Measurements from ENCODE around the gene CUL9. TPM values are rescaled to one million over a fixed set of nuclear protein-coding genes. Genes with fewer than 3 reads are reported as not detected.

CUL9 gene
- total RNA-seq, 1 experiment from 2014 or later = 15.7 TPM

DNA sequence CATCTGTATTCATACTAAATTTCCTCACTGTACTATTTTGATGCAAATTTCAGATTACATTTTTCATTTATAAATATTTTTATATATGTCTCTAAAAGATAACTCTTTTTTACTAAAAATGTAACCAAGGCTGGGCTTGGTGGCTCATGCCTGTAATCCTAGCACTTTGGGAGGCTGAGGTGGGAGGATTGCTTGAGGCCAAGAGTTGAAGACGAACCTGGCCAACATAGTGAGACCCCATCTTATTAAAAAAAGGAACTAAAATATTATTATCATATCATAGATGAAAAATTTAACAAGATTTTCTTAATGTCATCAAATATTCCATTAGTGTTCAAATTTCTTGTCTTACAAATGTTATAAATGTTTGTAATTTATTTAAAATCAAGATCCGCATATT is 53.8 kb downstream of the CUL9 start:
- Histone ChIP-seq H3K9me3 (replicated peaks) (peaks cover 4% of the 10 kb centered on the region; the same call in 1 of the 2 replicates), H3K36me3 (no peaks in the 10 kb centered on the region), H3K27ac (no peak overlapping the region), H3K4me3 (no peak overlapping the region), H3K4me1 (replicated peaks) (no peaks in the 10 kb centered on the region), H3K27me3 (replicated peaks) (peaks cover 31% of the 10 kb centered on the region)
- no peak for DNase-seq (ENCODE audit: low read depth in 1 of 2, low spot score in 2 of 2)

- Histone ChIP-seq H3K36me3 (no peaks in the 10 kb centered on the region), H3K27ac (no peak overlapping the region), H3K9me3 (replicated peaks) (peaks cover 4% of the 10 kb centered on the region; the same call in 1 of the 2 replicates), H3K4me1 (replicated peaks) (no peaks in the 10 kb centered on the region), H3K27me3 (replicated peaks) (peaks cover 44% of the 10 kb centered on the region), H3K4me3 (no peak overlapping the region)
- DNase-seq (ENCODE audit: low read depth in 1 of 2, low spot score in 2 of 2) = no peak
These were observed 57.1 kb downstream of the CUL9 start for GRCh38 chr6:43239054-43239453.

DNA sequence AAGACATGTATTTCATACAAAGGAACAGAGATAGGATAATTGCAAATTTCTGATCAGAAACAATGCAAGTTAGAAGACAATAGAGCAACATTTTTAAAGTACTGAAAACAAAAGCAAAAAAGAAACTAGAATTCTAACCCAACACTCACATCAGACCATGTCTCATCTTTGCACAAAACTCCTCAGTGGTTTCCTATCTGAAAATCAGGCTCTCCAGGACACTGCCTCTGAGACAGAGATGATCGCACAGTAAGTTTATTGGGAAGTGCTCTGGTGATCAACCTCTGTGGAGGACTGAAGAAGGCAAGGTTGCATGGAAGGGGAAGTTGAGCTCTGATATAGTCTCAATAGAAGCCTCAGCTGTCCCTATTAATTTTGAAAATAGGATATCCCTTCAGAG is 59.0 kb downstream of the CUL9 start:
- peaks cover 62% of the 10 kb centered on the region for H3K27me3 ChIP-seq (replicated peaks)
- H3K27ac ChIP-seq = no peak overlapping the region
- H3K4me1 ChIP-seq (replicated peaks) = no peaks in the 10 kb centered on the region
- no peak for DNase-seq (ENCODE audit: low read depth in 1 of 2, low spot score in 2 of 2)
- H3K36me3 ChIP-seq = no peaks in the 10 kb centered on the region
- no peak overlapping the region for H3K4me3 ChIP-seq
- peaks cover 4% of the 10 kb centered on the region; the same call in 1 of the 2 replicates for H3K9me3 ChIP-seq (replicated peaks)

DNA sequence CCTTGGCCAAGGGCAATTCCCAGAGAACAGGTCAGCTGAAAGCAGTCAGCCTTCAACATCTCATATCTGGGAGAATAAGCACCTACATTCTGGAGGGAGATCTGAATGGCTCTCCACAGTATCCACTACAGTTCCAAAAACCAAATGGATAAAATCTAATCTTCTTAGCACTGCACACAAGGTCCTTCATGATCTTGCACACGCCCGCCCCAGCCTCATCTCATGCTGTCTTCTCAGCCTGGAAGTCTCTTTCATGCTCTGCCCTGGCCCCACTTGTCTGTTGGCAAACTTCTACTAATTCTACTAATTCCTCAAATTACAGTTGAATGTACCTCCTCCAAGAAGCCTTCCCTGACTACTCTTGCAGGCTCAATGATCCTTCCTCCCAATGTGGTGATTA is 59.5 kb downstream of the CUL9 start:
- peaks cover 4% of the 10 kb centered on the region; the same call in 1 of the 2 replicates for H3K9me3 ChIP-seq (replicated peaks)
- H3K4me3 ChIP-seq = no peak overlapping the region
- H3K4me1 ChIP-seq (replicated peaks) = no peaks in the 10 kb centered on the region
- no peaks in the 10 kb centered on the region for H3K36me3 ChIP-seq
- no peak overlapping the region for H3K27ac ChIP-seq
- DNase-seq (ENCODE audit: low read depth in 1 of 2, low spot score in 2 of 2) = no peak
- peaks cover 63% of the 10 kb centered on the region for H3K27me3 ChIP-seq (replicated peaks)

DNA sequence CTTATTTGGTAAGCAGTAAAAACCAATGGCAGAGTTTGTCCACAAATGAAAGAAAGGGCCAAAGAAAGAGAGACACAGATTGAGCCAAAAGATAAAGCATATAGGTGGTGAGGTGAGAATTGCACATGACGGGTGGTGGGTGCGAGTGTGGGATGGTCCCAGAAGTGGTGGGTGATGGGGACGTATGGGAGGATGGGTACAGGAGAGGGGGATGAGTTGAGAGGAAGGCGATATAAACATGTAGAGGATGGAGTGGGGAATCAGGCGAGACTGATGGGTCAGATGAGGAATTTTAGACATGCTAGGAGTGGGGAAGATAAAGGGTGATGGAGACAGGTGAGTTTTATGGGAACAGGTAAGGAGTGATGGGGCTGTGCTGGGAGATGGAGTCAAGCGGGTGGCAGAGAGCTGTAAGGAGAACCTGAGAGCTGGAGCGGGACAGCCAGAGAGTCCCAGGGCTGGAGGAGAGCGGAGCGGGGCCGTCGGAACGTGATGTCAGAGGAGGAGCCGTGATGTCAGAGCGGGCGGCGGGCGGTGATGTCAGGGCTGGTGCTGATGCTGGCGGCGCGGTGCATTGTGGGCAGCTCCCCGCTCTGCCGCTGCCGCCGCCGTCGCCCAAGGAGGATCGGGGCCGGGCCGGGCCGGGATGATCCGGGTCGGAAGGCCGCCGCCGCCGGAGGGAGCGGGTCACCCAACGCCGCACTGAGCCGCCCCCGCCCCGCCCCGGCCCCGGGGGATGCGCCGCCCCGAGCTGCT is 61.1 kb downstream of the CUL9 start, which contains the start of gene TTBK1:
TTBK1 (plus strand) TSS at position 574 of the 756 bp plus-strand sequence. CDS start 3,180 bp downstream, outside the sequence.
- 0 out of 2 replicates have a peak, but pooled peaks cover 5% of the 10 kb centered on the region for H3K4me1 ChIP-seq (replicated peaks)
- DNase-seq (ENCODE audit: low read depth in 1 of 2, low spot score in 2 of 2) = no peak
- no peak within 1 kb of the TSS for H3K27ac ChIP-seq
- H3K36me3 ChIP-seq = no peaks in the 10 kb centered on the region
- H3K9me3 ChIP-seq (replicated peaks) = peaks cover 4% of the 10 kb centered on the region; the same call in 1 of the 2 replicates
- H3K4me3 ChIP-seq = no peak within 1 kb of the TSS
- H3K27me3 ChIP-seq (replicated peaks) = peaks cover 72% of the 10 kb centered on the region

DNA sequence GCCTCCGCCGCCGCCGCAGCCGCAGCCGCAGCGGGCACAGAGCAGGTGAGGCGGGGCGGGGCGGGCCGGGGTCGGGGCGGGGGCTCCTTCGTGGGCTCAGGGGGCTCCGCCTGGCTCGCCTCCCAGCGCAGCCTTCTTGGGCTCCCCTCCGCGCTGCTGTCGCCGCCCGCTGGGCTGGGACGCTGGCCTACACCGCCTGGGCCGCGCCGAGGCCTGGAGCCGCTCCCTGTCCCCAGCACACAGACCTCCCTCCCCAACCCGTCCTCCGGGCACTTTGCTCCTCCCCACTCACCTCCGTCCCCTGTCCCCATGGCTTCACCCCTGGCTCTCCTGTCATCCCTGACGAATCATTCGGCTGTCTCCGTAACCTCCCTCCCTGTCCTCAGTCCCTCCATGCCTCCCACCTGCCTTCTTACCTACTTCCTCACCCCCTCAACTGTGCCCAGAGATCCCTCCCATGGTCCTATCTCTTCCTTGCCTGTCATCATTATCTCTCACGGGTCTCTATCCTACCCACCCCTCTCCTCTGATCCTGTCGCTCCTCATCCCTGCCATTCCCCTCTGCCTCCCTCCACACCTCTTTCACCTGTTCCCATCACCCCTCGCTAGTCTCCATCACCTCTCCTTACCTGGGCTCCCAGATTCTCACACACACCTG is 61.8 kb downstream of the CUL9 start:
- Histone ChIP-seq H3K9me3 (replicated peaks) (peaks cover 4% of the 10 kb centered on the region; the same call in 1 of the 2 replicates), H3K27me3 (replicated peaks) (peaks cover 79% of the 10 kb centered on the region), H3K4me1 (replicated peaks) (0 out of 2 replicates have a peak, but pooled peaks cover 5% of the 10 kb centered on the region), H3K4me3 (no peak overlapping the region), H3K36me3 (no peaks in the 10 kb centered on the region), H3K27ac (no peak overlapping the region)
- no peak for DNase-seq (ENCODE audit: low read depth in 1 of 2, low spot score in 2 of 2)

DNA sequence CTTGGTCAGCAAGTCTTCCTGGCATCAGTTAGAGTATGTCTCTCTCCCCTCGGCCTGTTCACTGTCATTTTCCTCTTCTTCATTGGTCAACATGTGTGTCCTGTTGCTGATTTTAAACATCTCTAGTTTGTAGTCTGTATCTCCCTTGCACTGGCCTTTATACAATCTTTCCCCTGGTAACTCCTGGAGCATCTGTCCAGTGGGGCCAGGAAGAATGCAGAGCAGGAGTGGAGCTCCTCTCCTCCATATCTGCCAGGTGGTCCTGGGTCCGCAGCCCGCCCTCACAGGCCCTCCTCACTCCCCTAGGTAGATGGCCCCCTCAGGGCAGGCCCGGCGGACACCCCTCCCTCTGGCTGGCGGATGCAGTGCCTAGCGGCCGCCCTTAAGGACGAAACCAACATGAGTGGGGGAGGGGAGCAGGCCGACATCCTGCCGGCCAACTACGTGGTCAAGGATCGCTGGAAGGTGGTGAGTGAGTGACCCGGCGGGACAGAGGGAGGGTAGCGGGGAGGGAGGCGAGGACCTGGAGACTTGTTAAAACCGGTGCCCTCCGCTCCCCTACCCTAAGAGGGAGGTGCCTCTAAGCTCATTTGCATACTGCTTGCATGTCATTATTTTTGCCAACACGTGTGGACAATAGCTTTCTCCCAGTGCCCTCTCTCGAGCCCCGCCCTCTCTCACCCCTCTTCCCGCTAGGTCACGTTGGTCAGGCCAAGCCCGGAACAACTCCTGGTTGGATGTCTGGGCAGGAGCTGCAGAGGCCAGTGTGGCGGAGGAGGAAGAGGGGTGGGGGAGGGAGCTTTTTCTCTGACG is 64.5 kb downstream of the CUL9 start:
- H3K4me1 ChIP-seq (replicated peaks) = 0 out of 2 replicates have a peak, but pooled peaks cover 5% of the 10 kb centered on the region
- no peaks in the 10 kb centered on the region for H3K36me3 ChIP-seq
- DNase-seq (ENCODE audit: low read depth in 1 of 2, low spot score in 2 of 2) = no peak
- H3K27me3 ChIP-seq (replicated peaks) = peaks cover 81% of the 10 kb centered on the region
- no peaks in the 10 kb centered on the region for H3K9me3 ChIP-seq (replicated peaks)
- H3K27ac ChIP-seq = no peak overlapping the region
- H3K4me3 ChIP-seq = no peak overlapping the region

DNA sequence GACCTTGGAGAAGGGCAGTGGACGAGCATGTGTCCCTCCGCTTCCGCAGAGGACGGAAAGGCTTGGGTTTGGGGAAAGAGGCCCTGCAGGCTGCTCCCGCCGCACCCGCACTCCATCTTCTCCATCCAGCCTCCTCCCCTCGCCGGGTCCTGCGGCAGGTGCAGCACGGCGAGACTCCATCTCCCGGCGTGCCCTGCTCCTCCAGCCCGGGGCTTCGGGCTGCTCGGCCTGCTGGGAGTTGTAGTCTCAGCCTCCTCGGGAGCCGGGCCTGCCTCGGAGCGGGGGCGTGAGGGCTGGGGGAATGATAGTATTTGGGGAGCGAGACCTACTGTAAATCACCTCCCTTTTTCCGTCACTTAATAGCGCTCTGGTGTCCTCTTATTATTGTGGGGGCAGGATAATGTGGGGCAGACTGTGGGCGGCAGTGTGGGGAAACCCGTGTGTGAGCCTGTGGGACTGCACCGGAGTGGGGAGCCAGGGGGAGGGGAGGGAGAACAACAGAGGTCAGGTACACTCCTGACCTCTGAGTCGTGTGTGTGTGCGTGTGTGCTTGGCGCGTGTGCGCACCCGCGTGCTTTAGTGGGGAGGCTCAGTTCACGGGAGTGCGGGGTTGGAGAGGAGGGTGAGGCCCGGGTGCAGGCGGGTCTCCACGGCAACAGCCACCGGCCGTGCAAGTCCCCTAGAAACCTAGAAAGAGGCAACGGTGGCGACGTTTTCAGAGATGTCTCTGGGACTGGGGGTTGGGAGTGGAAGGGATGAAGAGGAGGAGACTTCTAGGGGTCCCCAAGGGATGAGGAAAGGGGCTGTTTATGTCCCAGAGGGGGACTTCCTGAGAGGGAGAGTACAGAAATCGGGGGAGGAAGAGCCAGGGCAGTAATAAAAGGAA is 65.4 kb downstream of the CUL9 start:
- DNase-seq (ENCODE audit: low read depth in 1 of 2, low spot score in 2 of 2) = no peak
- Histone ChIP-seq H3K27ac (no peak overlapping the region), H3K9me3 (replicated peaks) (no peaks in the 10 kb centered on the region), H3K36me3 (no peaks in the 10 kb centered on the region), H3K27me3 (replicated peaks) (peaks cover 80% of the 10 kb centered on the region), H3K4me3 (no peak overlapping the region), H3K4me1 (replicated peaks) (0 out of 2 replicates have a peak, but pooled peaks cover 5% of the 10 kb centered on the region)

DNA sequence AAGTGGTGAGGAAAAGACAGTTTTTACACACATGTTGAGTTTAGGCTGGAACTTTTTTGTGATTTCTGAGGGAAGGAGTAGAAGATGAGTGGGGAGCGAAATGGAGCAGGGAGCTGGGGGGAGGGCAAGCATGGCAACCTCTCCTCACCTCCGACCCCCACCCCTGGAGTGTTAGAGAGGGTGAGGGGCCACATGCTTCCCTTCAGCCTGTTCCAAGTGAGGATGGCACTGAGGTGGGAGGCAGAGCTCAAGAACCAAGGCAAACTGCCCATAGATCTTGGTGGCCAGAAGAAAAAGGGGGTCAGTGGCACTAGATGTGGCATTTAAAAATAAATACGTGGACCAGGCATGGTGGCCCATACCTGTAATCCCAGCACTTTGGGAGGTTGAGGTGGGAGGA is 66.1 kb downstream of the CUL9 start:
- no peaks in the 10 kb centered on the region for H3K36me3 ChIP-seq
- DNase-seq (ENCODE audit: low read depth in 1 of 2, low spot score in 2 of 2) = no peak
- no peaks in the 10 kb centered on the region for H3K9me3 ChIP-seq (replicated peaks)
- 0 out of 2 replicates have a peak, but pooled peaks cover 5% of the 10 kb centered on the region for H3K4me1 ChIP-seq (replicated peaks)
- H3K27me3 ChIP-seq (replicated peaks) = peaks cover 74% of the 10 kb centered on the region
- no peak overlapping the region for H3K4me3 ChIP-seq
- H3K27ac ChIP-seq = no peak overlapping the region

DNA sequence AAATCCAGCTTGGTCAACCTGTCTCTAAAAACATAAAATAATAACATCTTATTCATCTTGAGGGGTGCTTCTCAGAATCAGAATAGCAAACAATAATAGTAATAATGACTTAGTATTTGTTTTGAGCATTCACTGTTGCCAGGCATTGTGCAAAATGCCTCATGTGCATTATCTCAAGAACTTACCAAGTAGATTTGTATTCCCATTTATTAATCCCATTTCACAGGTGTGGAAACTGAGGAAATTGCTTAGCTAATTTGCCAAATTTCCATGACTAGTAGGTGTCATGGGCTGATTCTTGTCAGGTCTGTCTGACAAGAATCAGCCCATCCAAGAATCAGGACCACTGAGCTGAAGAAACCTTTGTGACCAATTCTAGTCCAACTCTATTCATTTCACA is 66.8 kb downstream of the CUL9 start:
- no peak overlapping the region for H3K27ac ChIP-seq
- H3K4me1 ChIP-seq (replicated peaks) = 0 out of 2 replicates have a peak, but pooled peaks cover 5% of the 10 kb centered on the region
- H3K9me3 ChIP-seq (replicated peaks) = no peaks in the 10 kb centered on the region
- DNase-seq (ENCODE audit: low read depth in 1 of 2, low spot score in 2 of 2) = no peak
- no peak overlapping the region for H3K4me3 ChIP-seq
- H3K36me3 ChIP-seq = no peaks in the 10 kb centered on the region
- H3K27me3 ChIP-seq (replicated peaks) = peaks cover 71% of the 10 kb centered on the region

- H3K27ac ChIP-seq = no peak overlapping the region
- H3K4me1 ChIP-seq (replicated peaks) = 0 out of 2 replicates have a peak, but pooled peaks cover 5% of the 10 kb centered on the region
- no peak overlapping the region for H3K4me3 ChIP-seq
- H3K27me3 ChIP-seq (replicated peaks) = peaks cover 50% of the 10 kb centered on the region
- no peaks in the 10 kb centered on the region for H3K9me3 ChIP-seq (replicated peaks)
- H3K36me3 ChIP-seq = no peaks in the 10 kb centered on the region
- DNase-seq (ENCODE audit: low read depth in 1 of 2, low spot score in 2 of 2) = no peak
These were observed 69.0 kb downstream of the CUL9 start for GRCh38 chr6:43250992-43251373.

GRCh38 chr6:43253401-43253800 is 71.4 kb downstream of the CUL9 start:
- Histone ChIP-seq H3K9me3 (replicated peaks) (no peaks in the 10 kb centered on the region), H3K27me3 (replicated peaks) (peaks cover 26% of the 10 kb centered on the region), H3K4me1 (replicated peaks) (no peaks in the 10 kb centered on the region), H3K4me3 (no peak overlapping the region), H3K36me3 (no peaks in the 10 kb centered on the region), H3K27ac (no peak overlapping the region)
- DNase-seq (ENCODE audit: low read depth in 1 of 2, low spot score in 2 of 2) = no peak

Data from SJSA1 (cell line).